IPS DF 6.9 (cell line): ENCODE measurements around the gene GNS.

Source experiments
- DNase-seq: peaks from one replicate; pipeline ENCODE4 v3.0.0-alpha.2; 2013; ENCODE audit warnings: low read depth, low spot score
- H3K27ac ChIP-seq: one replicate; pipeline ENCODE4 v1.5.1; 2013; ENCODE audit warnings: low read length, control low read depth
- H3K27me3 ChIP-seq: 2 replicates; pipeline ENCODE4 v1.6.1; 2013; ENCODE audit warnings: mild to moderate bottlenecking, low read length; ENCODE audit not compliant: control insufficient read depth, insufficient read depth
- H3K36me3 ChIP-seq: 2 replicates; pipeline ENCODE4 v1.6.1; 2013; ENCODE audit warnings: low read length; ENCODE audit not compliant: control insufficient read depth, insufficient read depth
- H3K4me1 ChIP-seq: 2 replicates; pipeline ENCODE4 v1.6.1; 2013; ENCODE audit warnings: low read length; ENCODE audit not compliant: control insufficient read depth, insufficient read depth
- H3K4me3 ChIP-seq: 2 replicates; pipeline ENCODE4 v1.5.1; 2013; ENCODE audit warnings: mild to moderate bottlenecking, low read length
- H3K9me3 ChIP-seq: 2 replicates; pipeline ENCODE4 v1.6.1; 2013; ENCODE audit warnings: low read length, inconsistent platforms; ENCODE audit not compliant: control insufficient read depth, insufficient read depth
- WGBS: extraction: QIAGEN DNeasy Blood & Tissue Kit; methylation state at CpG from one replicate; pipeline ENCODE4 v1.1.7; 2013; ENCODE audit warnings: mixed read lengths, missing lambda C conversion rate; ENCODE audit not compliant: insufficient read length, insufficient coverage; 5-methylcytosine and 5-hydroxymethylcytosine counted together

GNS gene

DNA sequence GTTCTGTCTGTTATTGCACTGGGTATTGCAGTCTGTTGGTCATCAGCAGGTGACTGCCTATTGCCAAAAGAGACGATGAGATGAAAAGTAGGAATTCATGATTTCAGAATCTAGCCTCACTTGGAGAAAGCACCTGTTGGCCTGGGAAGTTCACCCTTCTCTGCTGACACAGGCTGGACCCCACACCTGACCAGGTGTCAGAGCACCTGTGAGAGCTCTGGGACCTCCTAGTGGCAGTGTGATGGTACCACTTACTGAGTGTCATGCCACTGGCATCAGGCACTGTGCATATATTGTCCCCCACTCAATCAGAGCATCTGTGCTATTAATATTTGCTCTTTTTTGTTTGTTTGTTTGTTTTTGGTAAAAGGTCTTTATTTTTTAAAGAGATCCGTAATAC lies 81.0 kb downstream of the GNS start:
- Histone ChIP-seq H3K27ac (no peak overlapping the region), H3K4me1 (peaks cover 6% of the 10 kb centered on the region), H3K36me3 (no peaks in the 10 kb centered on the region; the same call in 1 of the 2 replicates), H3K4me3 (no peak overlapping the region), H3K9me3 (no peaks in the 10 kb centered on the region), H3K27me3 (no peaks in the 10 kb centered on the region)
- no CpG with 5 or more reads among the region's 2 CpGs for WGBS
- DNase-seq: no peak

DNA sequence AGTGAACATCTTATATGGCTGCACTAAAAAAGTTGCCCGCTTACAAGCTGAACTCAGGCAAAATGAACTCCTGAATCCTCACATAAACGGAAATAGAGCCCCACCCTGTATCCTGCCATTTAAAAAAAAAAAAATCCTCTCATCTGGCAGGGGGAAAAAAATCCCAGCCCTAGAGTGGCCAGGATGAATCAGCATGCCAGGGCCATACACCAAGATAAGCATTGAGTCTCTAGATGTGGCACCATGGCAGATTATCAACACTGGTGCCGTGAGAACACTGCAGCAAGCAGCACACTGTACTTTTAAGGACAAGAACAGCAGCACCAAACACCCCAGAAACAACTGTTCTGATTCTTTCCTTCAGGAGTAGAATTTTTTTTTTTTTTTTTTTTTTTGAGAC lies 83.4 kb downstream of the GNS start:
- Histone ChIP-seq H3K9me3 (no peaks in the 10 kb centered on the region), H3K4me1 (peaks cover 8% of the 10 kb centered on the region), H3K36me3 (no peaks in the 10 kb centered on the region; the same call in 1 of the 2 replicates), H3K4me3 (no peak overlapping the region), H3K27me3 (no peaks in the 10 kb centered on the region), H3K27ac (no peak overlapping the region)
- no CpG with 5 or more reads among the region's 3 CpGs for WGBS
- DNase-seq: no peak

DNA sequence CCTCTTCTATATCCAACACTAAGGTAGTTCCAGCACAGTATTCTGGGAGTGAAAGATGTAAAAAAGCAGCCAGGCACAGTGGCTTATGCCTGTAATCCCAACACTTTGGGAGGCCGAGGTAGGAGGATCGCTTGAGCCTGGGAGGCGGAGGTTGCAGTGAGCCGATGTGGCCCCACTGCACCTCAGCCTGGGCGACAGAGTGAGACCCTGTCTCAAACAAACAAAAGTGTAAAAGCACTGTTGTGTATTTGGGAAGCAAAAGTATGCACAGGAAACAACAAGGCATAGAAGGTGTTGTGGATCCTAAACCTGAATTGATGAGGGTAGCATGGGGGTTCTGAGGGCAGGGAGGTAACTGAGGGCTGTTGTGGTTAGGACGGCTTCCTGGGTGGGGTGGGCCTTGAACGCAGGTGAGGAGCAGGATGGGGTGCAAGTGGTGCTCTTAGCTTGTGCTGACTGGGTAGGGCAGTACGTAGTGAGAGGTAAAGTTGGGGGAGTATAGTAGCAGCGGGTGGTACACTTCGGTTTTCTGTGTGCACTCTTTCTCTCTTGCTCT lies 84.8 kb downstream of the GNS start:
- Histone ChIP-seq H3K4me3 (no peak overlapping the region), H3K4me1 (peaks cover 10% of the 10 kb centered on the region), H3K9me3 (no peaks in the 10 kb centered on the region), H3K27me3 (no peaks in the 10 kb centered on the region), H3K36me3 (no peaks in the 10 kb centered on the region; the same call in 1 of the 2 replicates), H3K27ac (no peak overlapping the region)
- WGBS: no CpG with 5 or more reads among the region's 10 CpGs
- DNase-seq: no peak

DNA sequence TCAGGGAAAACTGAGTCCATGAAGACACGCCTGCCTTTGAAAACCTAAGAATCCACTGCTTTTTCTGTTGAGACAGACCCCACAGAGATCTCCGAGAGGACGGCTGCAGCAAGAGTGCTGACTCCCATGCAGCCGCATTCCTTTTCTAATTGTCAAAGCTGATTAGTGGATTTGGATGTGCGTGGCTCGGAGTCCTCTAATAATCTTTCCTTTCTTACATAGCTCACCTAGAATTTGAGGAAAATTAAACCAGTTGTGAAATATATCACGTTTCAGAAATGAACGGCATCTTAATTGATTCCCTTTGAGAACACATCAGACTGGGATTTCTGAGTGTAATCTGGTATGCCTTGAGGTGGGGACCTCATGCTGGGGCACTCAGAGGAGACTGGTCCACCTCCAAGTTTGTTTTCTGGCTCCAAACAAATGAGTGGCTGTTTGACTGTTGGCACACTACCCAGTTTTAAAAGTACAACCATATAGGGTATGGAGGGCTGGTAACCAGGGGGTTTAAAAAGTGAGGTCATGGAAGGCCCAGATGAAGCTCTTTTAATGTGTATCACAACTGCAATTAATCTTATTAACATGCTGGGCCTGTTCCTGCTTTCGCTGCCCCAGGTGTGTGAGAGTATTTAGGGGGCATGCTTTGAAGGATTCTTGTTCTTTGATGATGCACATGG lies 85.6 kb downstream of the GNS start:
- no CpG with 5 or more reads among the region's 9 CpGs for whole genome bisulfite sequencing
- Histone ChIP-seq H3K36me3 (no peaks in the 10 kb centered on the region; the same call in 1 of the 2 replicates), H3K9me3 (no peaks in the 10 kb centered on the region), H3K4me1 (peaks cover 11% of the 10 kb centered on the region), H3K27me3 (no peaks in the 10 kb centered on the region), H3K27ac (no peak overlapping the region), H3K4me3 (no peak overlapping the region)
- DNase-seq: no peak

DNA sequence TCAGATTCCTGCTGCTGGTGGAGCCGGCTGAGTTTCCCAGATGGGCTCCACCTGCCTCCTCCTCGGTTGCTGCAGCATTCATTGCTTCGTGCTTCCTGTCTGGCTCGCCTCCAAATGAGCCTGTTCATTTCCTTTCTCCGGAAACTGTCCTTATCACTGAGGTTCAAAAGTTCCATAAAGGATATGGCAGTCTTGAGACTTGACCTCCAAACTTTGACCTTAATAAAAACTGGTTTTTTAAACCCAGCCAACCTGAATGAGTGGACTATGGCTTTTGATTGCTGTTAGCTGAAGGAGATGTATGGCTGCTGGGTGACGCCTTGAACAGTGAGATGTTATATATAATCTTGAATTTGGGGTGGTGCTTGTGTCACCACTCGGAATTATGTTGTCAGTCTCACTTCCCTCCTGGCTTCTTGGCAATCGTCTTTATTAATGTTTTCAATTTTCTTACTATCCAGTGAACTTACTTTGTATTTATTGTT lies 86.2 kb downstream of the GNS start:
- H3K27ac ChIP-seq: no peak overlapping the region
- H3K4me3 ChIP-seq: no peak overlapping the region
- no peaks in the 10 kb centered on the region; the same call in 1 of the 2 replicates for H3K36me3 ChIP-seq
- peaks cover 11% of the 10 kb centered on the region for H3K4me1 ChIP-seq
- no peaks in the 10 kb centered on the region for H3K9me3 ChIP-seq
- no CpG with 5 or more reads among the region's 8 CpGs for WGBS
- no peak for DNase-seq
- H3K27me3 ChIP-seq: no peaks in the 10 kb centered on the region

DNA sequence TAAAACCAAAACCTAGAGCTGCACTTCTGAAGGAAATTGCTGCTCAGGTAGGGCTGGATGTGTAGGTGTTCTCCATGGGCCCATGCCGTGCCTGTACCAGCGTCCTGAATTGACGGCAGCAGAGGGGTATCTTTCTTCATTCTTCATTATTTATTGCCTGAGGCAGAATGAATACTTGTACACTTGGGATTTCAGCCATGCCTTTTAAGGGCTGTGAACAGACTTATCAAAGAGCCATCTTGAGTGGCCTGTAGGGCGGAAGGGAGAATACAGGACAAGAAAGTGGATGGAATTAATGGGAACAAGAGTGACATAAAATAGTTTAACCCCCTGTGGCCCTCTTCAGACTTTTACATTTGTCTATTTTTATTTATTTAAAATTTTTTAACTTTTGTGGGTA lies 87.5 kb downstream of the GNS start:
- Histone ChIP-seq H3K27ac (no peak overlapping the region), H3K9me3 (no peaks in the 10 kb centered on the region), H3K27me3 (no peaks in the 10 kb centered on the region), H3K4me3 (no peak overlapping the region), H3K36me3 (no peaks in the 10 kb centered on the region; the same call in 1 of the 2 replicates), H3K4me1 (peaks cover 15% of the 10 kb centered on the region)
- no peak for DNase-seq
- WGBS: no CpG with 5 or more reads among the region's 4 CpGs

DNA sequence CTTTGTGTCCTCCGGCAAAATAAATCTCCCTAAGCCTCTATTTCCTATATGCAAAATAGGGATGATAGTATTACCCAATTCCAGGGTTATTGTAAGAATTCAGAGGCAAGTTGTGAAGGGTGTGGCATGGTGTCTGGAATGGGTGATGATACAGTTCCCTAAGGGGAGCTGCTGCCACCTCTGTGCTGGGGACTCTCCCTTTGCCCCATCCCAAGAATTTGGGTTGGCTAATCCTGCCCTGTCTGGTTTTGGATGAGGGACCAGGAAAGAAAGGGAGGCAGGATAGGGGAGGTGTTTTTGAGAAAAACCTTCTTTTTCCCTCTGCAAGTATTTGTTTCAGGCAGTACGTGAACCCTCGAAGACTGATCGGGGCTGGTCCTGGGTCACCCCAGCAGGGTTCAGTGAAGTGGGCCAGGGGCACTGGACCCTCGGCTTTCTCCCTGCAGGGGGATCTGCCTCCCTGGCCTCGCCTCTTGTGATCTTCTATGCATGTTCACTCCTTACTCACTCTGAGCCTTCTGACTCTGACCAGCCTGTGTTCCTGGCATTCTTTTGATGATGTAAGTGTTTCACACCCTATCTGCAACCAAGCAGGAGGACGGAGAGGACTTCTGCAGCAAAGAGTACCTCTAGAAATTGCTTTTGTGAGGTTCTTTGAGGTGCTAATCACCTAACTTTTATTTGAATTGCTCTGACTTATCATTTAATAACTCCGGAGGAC lies 88.1 kb downstream of the GNS start:
- no peak for DNase-seq
- H3K36me3 ChIP-seq: no peaks in the 10 kb centered on the region; the same call in 1 of the 2 replicates
- no CpG with 5 or more reads among the region's 8 CpGs for WGBS
- H3K9me3 ChIP-seq: no peaks in the 10 kb centered on the region
- no peak overlapping the region for H3K4me3 ChIP-seq
- H3K27ac ChIP-seq: no peak overlapping the region
- H3K27me3 ChIP-seq: no peaks in the 10 kb centered on the region
- H3K4me1 ChIP-seq: peaks cover 16% of the 10 kb centered on the region

DNA sequence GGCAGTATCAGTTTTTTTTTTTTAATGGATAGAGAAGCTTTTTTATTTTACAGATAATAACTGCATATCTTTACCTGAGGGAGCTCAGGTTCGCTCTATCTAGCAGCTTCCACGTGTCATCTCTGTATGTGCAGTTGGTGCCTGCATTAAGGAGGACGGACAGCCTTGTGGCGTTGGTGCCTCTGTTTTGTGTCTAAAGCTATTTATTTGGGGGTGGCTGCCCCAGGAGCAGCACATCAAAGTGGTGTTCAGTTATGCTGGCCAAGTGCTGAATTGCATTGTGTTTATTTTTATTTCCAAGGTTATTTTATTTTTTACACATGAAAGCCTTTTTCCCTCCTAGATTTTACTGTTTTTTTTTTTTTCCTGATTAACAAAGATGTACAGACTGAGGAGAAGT lies 89.2 kb downstream of the GNS start:
- DNase-seq: no peak
- no peaks in the 10 kb centered on the region for H3K27me3 ChIP-seq
- WGBS: no CpG with 5 or more reads among the region's 4 CpGs
- peaks cover 17% of the 10 kb centered on the region for H3K4me1 ChIP-seq
- no peaks in the 10 kb centered on the region for H3K9me3 ChIP-seq
- no peak overlapping the region for H3K27ac ChIP-seq
- no peak overlapping the region for H3K4me3 ChIP-seq
- no peaks in the 10 kb centered on the region; the same call in 1 of the 2 replicates for H3K36me3 ChIP-seq

DNA sequence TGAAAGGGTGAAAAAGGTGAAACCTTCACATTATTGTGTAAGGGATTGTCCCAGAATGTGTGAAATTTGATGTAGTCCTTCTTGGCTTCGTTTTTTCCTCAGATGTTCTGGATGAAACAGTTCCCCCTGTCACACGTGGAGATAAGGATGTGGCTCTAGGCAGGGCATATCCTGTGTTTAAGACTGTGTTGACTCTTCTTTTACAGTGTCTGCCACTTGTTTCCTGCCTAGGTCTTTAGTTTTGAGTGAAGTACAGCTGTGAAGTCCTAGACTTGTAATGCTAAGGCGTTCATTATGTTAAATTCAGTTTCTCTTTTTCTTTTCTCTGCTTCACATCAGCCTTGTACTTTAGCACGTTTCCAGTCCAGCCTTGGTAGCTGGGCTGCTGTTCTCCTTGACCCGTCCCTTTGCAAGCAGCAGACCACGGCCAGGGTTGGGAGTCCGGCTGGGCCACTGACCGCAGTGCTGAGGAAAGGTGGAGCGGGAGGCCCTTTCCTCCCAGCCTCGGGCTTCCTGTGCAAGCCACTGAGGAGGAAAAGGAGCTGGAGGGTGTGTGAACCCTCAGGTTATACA lies 89.8 kb downstream of the GNS start:
- Histone ChIP-seq H3K36me3 (no peaks in the 10 kb centered on the region; the same call in 1 of the 2 replicates), H3K27me3 (no peaks in the 10 kb centered on the region), H3K4me3 (no peak overlapping the region), H3K4me1 (peaks cover 15% of the 10 kb centered on the region), H3K9me3 (no peaks in the 10 kb centered on the region), H3K27ac (no peak overlapping the region)
- DNase-seq: no peak
- no CpG with 5 or more reads among the region's 10 CpGs for WGBS

DNA sequence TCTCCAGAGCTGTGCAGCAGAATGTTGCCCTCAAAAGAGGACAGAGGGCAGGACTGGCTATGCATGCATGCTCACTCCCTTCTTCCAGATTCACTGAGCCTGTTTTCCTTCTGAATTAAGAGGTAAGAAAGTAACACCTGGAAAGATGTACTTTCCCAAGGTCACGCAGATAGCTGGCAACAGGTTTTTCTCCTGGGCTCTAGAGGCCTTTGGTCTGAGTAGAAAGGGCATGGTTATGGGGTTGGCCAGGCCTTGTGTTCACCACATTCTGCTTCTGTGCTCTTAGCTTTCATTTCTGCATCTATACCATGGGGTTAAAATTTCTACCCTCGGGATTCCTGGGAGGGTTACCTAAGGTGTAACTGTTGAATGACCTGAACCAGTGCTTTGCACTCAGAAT lies 91.4 kb downstream of the GNS start:
- Histone ChIP-seq H3K36me3 (no peaks in the 10 kb centered on the region), H3K9me3 (no peaks in the 10 kb centered on the region), H3K27me3 (no peaks in the 10 kb centered on the region), H3K4me3 (no peak overlapping the region), H3K27ac (no peak overlapping the region), H3K4me1 (peaks cover 14% of the 10 kb centered on the region)
- no CpG with 5 or more reads among the region's 2 CpGs for WGBS
- DNase-seq: no peak
